HuH-7 (cell line): ENCODE measurements around the gene B4GALT5.

Experiments used
- DNase-seq: peaks from one replicate; pipeline ENCODE4 v3.0.0; 2011; ENCODE audit warnings: low spot score

Gene B4GALT5

GRCh38 chr20:49700411-49701185 lies 13.1 kb downstream of the B4GALT5 start:
- no peak for DNase-seq

GRCh38 chr20:49699200-49699992 lies 14.3 kb downstream of the B4GALT5 start:
- no peak for DNase-seq

- DNase-seq = no peak
Measured at GRCh38 chr20:49698477-49698876, 15.2 kb downstream of the B4GALT5 start.

- DNase-seq = no peak
Measured at GRCh38 chr20:49697071-49697470, 16.6 kb downstream of the B4GALT5 start.

- no peak for DNase-seq
Measured at GRCh38 chr20:49696594-49696993, 17.1 kb downstream of the B4GALT5 start.

GRCh38 chr20:49695830-49696229 lies 17.8 kb downstream of the B4GALT5 start:
- DNase-seq = no peak

GRCh38 chr20:49694450-49695071 lies 19.1 kb downstream of the B4GALT5 start:
- no peak for DNase-seq

GRCh38 chr20:49693435-49694171 lies 20.1 kb downstream of the B4GALT5 start:
- DNase-seq = no peak

- no peak for DNase-seq
Measured at GRCh38 chr20:49692941-49693340, 20.7 kb downstream of the B4GALT5 start.

- no peak for DNase-seq
Measured at GRCh38 chr20:49691818-49692568, 21.7 kb downstream of the B4GALT5 start.

- no peak for DNase-seq
Measured at GRCh38 chr20:49690899-49691620, 22.6 kb downstream of the B4GALT5 start.

GRCh38 chr20:49687595-49688567 lies 25.8 kb downstream of the B4GALT5 start:
- no peak for DNase-seq

GRCh38 chr20:49685809-49686208 lies 27.9 kb downstream of the B4GALT5 start:
- DNase-seq = no peak

GRCh38 chr20:49685161-49685601 lies 28.5 kb downstream of the B4GALT5 start:
- DNase-seq = no peak

GRCh38 chr20:49684335-49684997 lies 29.2 kb downstream of the B4GALT5 start:
- no peak for DNase-seq

- DNase-seq = no peak
Measured at GRCh38 chr20:49682798-49683197, 30.9 kb downstream of the B4GALT5 start.

- DNase-seq = no peak
Measured at GRCh38 chr20:49682278-49682677, 31.4 kb downstream of the B4GALT5 start.

GRCh38 chr20:49681850-49682216 lies 31.8 kb downstream of the B4GALT5 start:
- DNase-seq = no peak

- no peak for DNase-seq
Measured at GRCh38 chr20:49680484-49680883, 33.2 kb downstream of the B4GALT5 start.
